KMS-11 (cell line): ENCODE data around the gene ZNF142.

Experiments
- H2AFZ ChIP-seq: fragments of 200-600 bp; sonication (generic); 2 replicates; pipeline ENCODE4 v1.6.1; 2016; ENCODE audit warnings: antibody characterized with exemption, mixed run types, low read depth
- H3K27ac ChIP-seq: fragments of 200-600 bp; sonication (generic); 2 replicates; pipeline ENCODE4 v1.6.1; 2016; ENCODE audit warnings: mild to moderate bottlenecking, mixed run types
- H3K27me3 ChIP-seq: fragments of 200-600 bp; sonication (generic); 2 replicates; pipeline ENCODE4 v1.6.1; 2017; ENCODE audit warnings: mild to moderate bottlenecking, low read depth, mixed run types, moderate library complexity; ENCODE audit not compliant: insufficient read depth
- H3K36me3 ChIP-seq: fragments of 200-600 bp; sonication (generic); 2 replicates; pipeline ENCODE4 v1.6.1; 2017; ENCODE audit warnings: mild to moderate bottlenecking, mixed run types; ENCODE audit not compliant: insufficient read depth
- H3K4me1 ChIP-seq: fragments of 200-600 bp; sonication (generic); 2 replicates; pipeline ENCODE4 v1.6.1; 2016; ENCODE audit warnings: mild to moderate bottlenecking, low read depth, mixed run types; ENCODE audit not compliant: poor library complexity, severe bottlenecking
- H3K4me2 ChIP-seq: fragments of 200-600 bp; sonication (generic); 2 replicates; pipeline ENCODE4 v1.7.0; 2016; ENCODE audit warnings: mild to moderate bottlenecking, mixed run types
- H3K4me3 ChIP-seq: fragments of 200-600 bp; sonication (generic); IDR thresholded peaks from 2 replicates; pipeline ENCODE4 v1.6.1; 2017; ENCODE audit warnings: low read depth, low read length, mixed read lengths; ENCODE audit not compliant: insufficient read depth
- H3K79me2 ChIP-seq: fragments of 200-600 bp; sonication (generic); 2 replicates; pipeline ENCODE4 v1.6.1; 2016; ENCODE audit warnings: low read depth, mixed run types; ENCODE audit not compliant: insufficient read depth
- H3K9ac ChIP-seq: fragments of 200-600 bp; sonication (generic); 2 replicates; pipeline ENCODE4 v1.6.1; 2016; ENCODE audit warnings: mild to moderate bottlenecking, mixed run types
- H4K20me1 ChIP-seq: fragments of 200-600 bp; sonication (generic); 2 replicates; pipeline ENCODE4 v1.6.1; 2016; ENCODE audit warnings: mild to moderate bottlenecking, mixed run types; ENCODE audit not compliant: insufficient read depth
- TF ChIP-seq, protein P1 (sequence below): fragments of 200-600 bp; sonication (generic); conservative IDR thresholded peaks from 2 replicates; pipeline ENCODE4 v1.6.1; 2017; ENCODE audit warnings: low read depth, mild to moderate bottlenecking, antibody characterized with exemption, low read length, moderate library complexity, mixed read lengths

Gene ZNF142

DNA sequence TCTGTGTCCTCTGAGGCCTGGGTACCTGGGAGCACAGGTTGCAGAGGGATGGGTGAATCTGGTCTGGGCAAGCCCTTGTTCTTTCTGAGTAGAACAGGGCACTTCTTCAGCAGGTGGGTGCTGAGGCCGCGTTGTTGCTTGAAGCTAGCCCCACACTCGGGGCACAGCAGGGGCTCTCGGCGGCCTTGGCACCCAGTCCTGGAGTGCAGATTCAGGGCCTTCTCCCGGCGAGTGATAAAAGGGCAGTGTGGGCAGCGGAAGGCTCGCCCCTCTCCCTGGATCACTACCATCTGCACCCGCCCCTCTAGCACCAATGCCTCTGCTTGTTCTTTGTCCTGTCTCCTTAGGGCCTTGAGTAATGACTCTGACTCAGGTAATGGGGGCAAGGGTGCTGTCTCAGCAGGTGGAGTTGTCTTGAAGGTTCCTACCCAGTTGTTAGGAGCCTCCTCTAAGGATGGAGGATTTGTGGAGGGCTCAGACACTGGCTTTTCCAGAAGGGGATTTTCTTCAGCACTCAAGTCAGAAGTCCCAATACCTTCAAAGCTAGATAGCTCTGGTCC is 15.6 kb downstream of the ZNF142 start:
- H3K4me1 ChIP-seq = peaks cover 6% of the 10 kb centered on the region
- H3K36me3 ChIP-seq = peaks cover 13% of the 10 kb centered on the region; the same call in 1 of the 2 replicates
- H3K4me3 ChIP-seq = no peak overlapping the region
- no peaks in the 10 kb centered on the region for H4K20me1 ChIP-seq
- H3K27ac ChIP-seq = no peak overlapping the region
- H2AFZ ChIP-seq = no peak overlapping the region
- TF ChIP-seq, protein P1, sequence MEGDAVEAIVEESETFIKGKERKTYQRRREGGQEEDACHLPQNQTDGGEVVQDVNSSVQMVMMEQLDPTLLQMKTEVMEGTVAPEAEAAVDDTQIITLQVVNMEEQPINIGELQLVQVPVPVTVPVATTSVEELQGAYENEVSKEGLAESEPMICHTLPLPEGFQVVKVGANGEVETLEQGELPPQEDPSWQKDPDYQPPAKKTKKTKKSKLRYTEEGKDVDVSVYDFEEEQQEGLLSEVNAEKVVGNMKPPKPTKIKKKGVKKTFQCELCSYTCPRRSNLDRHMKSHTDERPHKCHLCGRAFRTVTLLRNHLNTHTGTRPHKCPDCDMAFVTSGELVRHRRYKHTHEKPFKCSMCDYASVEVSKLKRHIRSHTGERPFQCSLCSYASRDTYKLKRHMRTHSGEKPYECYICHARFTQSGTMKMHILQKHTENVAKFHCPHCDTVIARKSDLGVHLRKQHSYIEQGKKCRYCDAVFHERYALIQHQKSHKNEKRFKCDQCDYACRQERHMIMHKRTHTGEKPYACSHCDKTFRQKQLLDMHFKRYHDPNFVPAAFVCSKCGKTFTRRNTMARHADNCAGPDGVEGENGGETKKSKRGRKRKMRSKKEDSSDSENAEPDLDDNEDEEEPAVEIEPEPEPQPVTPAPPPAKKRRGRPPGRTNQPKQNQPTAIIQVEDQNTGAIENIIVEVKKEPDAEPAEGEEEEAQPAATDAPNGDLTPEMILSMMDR = no peak
- no peaks in the 10 kb centered on the region for H3K79me2 ChIP-seq
- H3K27me3 ChIP-seq = no peaks in the 10 kb centered on the region
- H3K4me2 ChIP-seq = no peak overlapping the region
- no peak overlapping the region for H3K9ac ChIP-seq

DNA sequence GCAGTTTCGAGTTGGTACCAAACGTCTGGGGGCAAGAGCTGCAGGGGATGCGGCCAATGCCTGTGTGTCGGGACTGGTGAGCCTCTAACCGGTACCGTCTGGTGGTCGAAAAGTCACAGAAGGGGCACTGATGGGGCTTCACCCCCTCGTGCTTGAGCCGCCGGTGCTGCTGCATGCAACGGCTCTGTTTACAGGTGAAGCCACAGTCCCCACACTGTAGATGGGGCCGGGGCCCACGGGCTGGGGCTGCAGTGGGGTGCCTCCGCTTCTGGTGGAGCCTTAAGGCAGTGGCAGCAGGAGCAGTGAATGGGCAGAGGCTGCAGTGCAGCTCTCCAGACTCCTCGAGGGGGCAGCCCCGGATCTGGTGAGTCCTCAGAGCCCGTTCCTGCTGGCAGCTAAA is 16.6 kb downstream of the ZNF142 start:
- H3K36me3 ChIP-seq = peaks cover 10% of the 10 kb centered on the region; the same call in 1 of the 2 replicates
- no peaks in the 10 kb centered on the region for H4K20me1 ChIP-seq
- TF ChIP-seq, protein P1 = no peak
- H2AFZ ChIP-seq = no peak overlapping the region
- no peaks in the 10 kb centered on the region for H3K79me2 ChIP-seq
- no peak overlapping the region for H3K4me3 ChIP-seq
- no peak overlapping the region for H3K4me2 ChIP-seq
- no peaks in the 10 kb centered on the region for H3K4me1 ChIP-seq
- no peaks in the 10 kb centered on the region for H3K27me3 ChIP-seq
- no peak overlapping the region for H3K27ac ChIP-seq
- H3K9ac ChIP-seq = no peak overlapping the region

DNA sequence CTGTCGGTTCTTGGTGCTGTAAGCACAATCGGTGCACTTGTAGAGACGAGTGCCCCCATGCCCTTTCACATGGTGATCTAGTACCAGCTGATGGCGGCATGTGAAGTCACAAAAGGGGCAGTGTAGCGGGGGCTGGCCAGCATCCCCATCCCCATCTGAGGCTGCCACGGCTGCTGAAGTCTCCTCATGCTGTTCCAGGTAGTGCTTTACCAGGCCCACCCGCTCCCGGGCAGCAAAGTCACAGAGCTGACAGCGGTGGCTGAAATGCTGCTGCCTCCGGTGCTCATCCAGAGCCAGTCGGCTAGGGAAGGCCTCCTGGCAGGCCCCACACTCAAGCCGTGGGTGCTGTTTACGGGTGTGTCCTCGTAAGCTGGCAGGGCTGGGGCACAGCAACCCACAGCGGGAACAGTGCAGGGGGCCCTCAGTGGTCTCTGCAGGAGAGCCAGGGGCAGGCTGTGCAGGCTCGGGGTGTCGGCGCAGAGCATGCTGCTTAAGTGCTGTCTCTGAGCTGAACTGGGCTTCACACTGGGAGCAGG is 17.2 kb downstream of the ZNF142 start:
- Histone ChIP-seq H4K20me1 (no peaks in the 10 kb centered on the region), H3K9ac (no peak overlapping the region), H3K27ac (no peak overlapping the region), H3K79me2 (no peaks in the 10 kb centered on the region), H3K27me3 (no peaks in the 10 kb centered on the region), H3K4me3 (no peak overlapping the region), H2AFZ (no peak overlapping the region), H3K4me1 (no peaks in the 10 kb centered on the region), H3K4me2 (no peak overlapping the region), H3K36me3 (peaks cover 8% of the 10 kb centered on the region; the same call in 1 of the 2 replicates)
- TF ChIP-seq, protein P1 = no peak

DNA sequence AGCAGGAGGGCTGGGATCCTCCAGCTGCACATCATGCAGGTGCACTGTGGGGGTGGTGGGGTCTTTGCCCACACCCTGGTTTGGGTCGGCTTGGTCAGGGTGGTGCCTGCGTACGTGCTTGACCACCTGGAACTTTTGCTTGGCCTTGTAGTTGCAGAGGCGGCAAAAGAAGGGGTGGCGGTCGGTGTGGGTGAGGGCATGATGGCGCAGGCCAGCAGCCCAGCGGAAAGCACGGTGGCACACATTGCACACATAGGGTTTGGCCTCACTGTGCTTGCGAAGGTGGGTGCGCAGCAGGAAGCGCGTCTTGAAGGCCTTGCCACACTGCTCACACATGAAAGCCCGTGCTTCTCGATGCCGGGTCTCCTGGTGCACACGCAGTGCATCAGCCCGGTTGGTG is 21.1 kb downstream of the ZNF142 start:
- H4K20me1 ChIP-seq = no peaks in the 10 kb centered on the region

More for the DNA sequence above, 21.1 kb downstream of the ZNF142 start:
- H3K4me2 ChIP-seq = no peak overlapping the region
- H3K36me3 ChIP-seq = peaks cover 8% of the 10 kb centered on the region; the same call in 1 of the 2 replicates
- H3K79me2 ChIP-seq = no peaks in the 10 kb centered on the region
- H3K4me3 ChIP-seq = no peak overlapping the region
- no peak overlapping the region for H2AFZ ChIP-seq
- H3K27ac ChIP-seq = no peak overlapping the region
- no peaks in the 10 kb centered on the region for H3K4me1 ChIP-seq
- no peaks in the 10 kb centered on the region for H3K27me3 ChIP-seq
- no peak overlapping the region for H3K9ac ChIP-seq
- TF ChIP-seq, protein P1 = no peak
